GM12878 (cell line): Measurements from ENCODE around the gene GARIN5A. TPM values are rescaled to one million over a fixed set of nuclear protein-coding genes. Genes with fewer than 3 reads are reported as not detected.

Experiments
- ATAC-seq: fragments of 200-7000 bp; cut with Tn5 transposase; 3 replicates; pipeline ENCODE4 v1.9.1; 2020; ENCODE audit warnings: mild to moderate bottlenecking, moderate library complexity
- BruUV-seq: library from RNA; stranded (reverse); fragments of 400-500 nt; replicated peaks from 2 replicates; lab custom pipeline; 2021; lab: Mats Ljungman, UMichigan
- CTCF ChIA-PET: fragments of 300-600 bp; sonication (Branson Sonifier 250); formaldehyde crosslinking; extraction: SDS; loops from one replicate; lab custom pipeline; 2021; ENCODE audit warnings: inconsistent platforms; lab: Yijun Ruan, JAX
- POLR2A ChIA-PET: fragments of 350-600 bp; formaldehyde crosslinking; extraction: SDS; loops from one replicate; lab custom pipeline; 2021; ENCODE audit warnings: inconsistent platforms; lab: Charles Lee
- RAD21 ChIA-PET: fragments of 300-600 bp; sonication (Branson Sonifier 250); formaldehyde crosslinking; loops from one replicate; lab custom pipeline; 2023; ENCODE audit warnings: antibody characterized with exemption; ENCODE audit not compliant: unreplicated experiment; lab: Charles Lee
- SMC1A ChIA-PET: fragments of 300-600 bp; sonication (Branson Sonifier 250); formaldehyde crosslinking; loops from one replicate; lab custom pipeline; 2023; ENCODE audit not compliant: unreplicated experiment, uncharacterized antibody; lab: Charles Lee
- DNase-seq: peaks from one replicate; pipeline ENCODE4 v3.0.0-alpha.2; 2011; ENCODE audit warnings: low read depth, low spot score
- FAIRE-seq: peaks from 3 replicates; lab custom pipeline; 2011; peaks lifted over from hg19 to GRCh38; lab: Jason Lieb, UNC
- H2AFZ ChIP-seq: 2 replicates; pipeline ENCODE4 v1.6.0; 2011; ENCODE audit warnings: low read depth, low read length, control low read depth; ENCODE audit not compliant: control insufficient read depth
- H3K27ac ChIP-seq: 2 replicates; pipeline ENCODE4 v1.5.1; 2011; ENCODE audit warnings: control low read depth; ENCODE audit not compliant: control insufficient read depth, insufficient read depth
- H3K27me3 ChIP-seq, 2 experiments: replicated peaks in 1 of 2; 2 replicates each; pipeline versions ENCODE4 v1.6.0 to v1.6.1; 2011; ENCODE audit warnings: low read length in 1 of 2; ENCODE audit not compliant: control insufficient read depth in 2 of 2, insufficient read depth in 2 of 2
- H3K36me3 ChIP-seq, 2 experiments: 2 replicates each; pipeline ENCODE4 v1.5.1; 2011; ENCODE audit warnings: low read length in 1 of 2; ENCODE audit not compliant: control insufficient read depth in 2 of 2, insufficient read depth in 2 of 2
- H3K4me1 ChIP-seq: 2 replicates; pipeline ENCODE4 v1.6.1; 2011; ENCODE audit warnings: mild to moderate bottlenecking, low read length, moderate library complexity, mixed read lengths; ENCODE audit not compliant: control insufficient read depth, insufficient read depth
- H3K4me2 ChIP-seq: 2 replicates; pipeline ENCODE4 v1.6.0; 2011; ENCODE audit warnings: control low read depth; ENCODE audit not compliant: control insufficient read depth, insufficient read depth
- H3K4me3 ChIP-seq: fragments of 200-600 bp; sonication (generic); 2 replicates; pipeline ENCODE4 v1.5.1; 2016
- H3K79me2 ChIP-seq: 2 replicates; pipeline ENCODE4 v1.6.0; 2011; ENCODE audit warnings: low read length; ENCODE audit not compliant: control insufficient read depth, insufficient read depth
- H3K9ac ChIP-seq: 2 replicates; pipeline ENCODE4 v1.8.0; 2011; ENCODE audit warnings: low read length, control low read depth, mixed read lengths; ENCODE audit not compliant: control insufficient read depth, insufficient read depth
- H3K9me3 ChIP-seq: replicated peaks from 3 replicates; pipeline ENCODE4 v1.5.1; 2011; ENCODE audit warnings: mild to moderate bottlenecking, low read length; ENCODE audit not compliant: control insufficient read depth, insufficient read depth
- H4K20me1 ChIP-seq: 2 replicates; pipeline ENCODE4 v1.6.0; 2011; ENCODE audit not compliant: control insufficient read depth, insufficient read depth
- BHLHE40 ChIP-seq, 2 experiments: fragments of 450-650 bp in 1 of 2; IDR thresholded peaks; 2 replicates each; pipeline ENCODE4 v1.6.1; 2011 to 2017; ENCODE audit warnings: low read depth in 2 of 2, borderline replicate concordance in 1 of 2, improper control_type of control experiment in 1 of 2, low read length in 1 of 2, mild to moderate bottlenecking in 1 of 2
- BMI1 ChIP-seq: fragments of 450-650 bp; IDR thresholded peaks from 2 replicates; pipeline ENCODE4 v1.6.1; 2016; ENCODE audit warnings: mild to moderate bottlenecking, moderate library complexity, borderline replicate concordance
- GATAD2B ChIP-seq: fragments of 450-650 bp; conservative IDR thresholded peaks from 2 replicates; pipeline ENCODE4 v1.6.1; 2017; ENCODE audit warnings: low read depth, mild to moderate bottlenecking, moderate library complexity
- HDAC2 ChIP-seq: fragments of 200-600 bp; sonication (generic); IDR thresholded peaks from 2 replicates; pipeline ENCODE4 v1.6.1; 2017
- NR2C1 ChIP-seq: fragments of 450-650 bp; IDR thresholded peaks from 2 replicates; pipeline ENCODE4 v1.6.1; 2017; ENCODE audit warnings: antibody characterized with exemption, mild to moderate bottlenecking, moderate library complexity
- PBX3 ChIP-seq: IDR thresholded peaks from 2 replicates; pipeline ENCODE4 v1.6.1; 2011; ENCODE audit warnings: mild to moderate bottlenecking, low read depth, low read length, moderate library complexity; ENCODE audit not compliant: insufficient replicate concordance
- PML ChIP-seq: IDR thresholded peaks from 2 replicates; pipeline ENCODE4 v1.6.1; 2012; ENCODE audit warnings: low read length, inconsistent platforms
- RELB ChIP-seq: fragments of 450-650 bp; IDR thresholded peaks from 2 replicates; pipeline ENCODE4 v1.6.1; 2017; ENCODE audit warnings: low read depth, mild to moderate bottlenecking, moderate library complexity
- SREBF1 ChIP-seq: IDR thresholded peaks from 2 replicates; pipeline ENCODE4 v1.6.1; 2012; ENCODE audit warnings: mild to moderate bottlenecking, low read length
- ZBTB11 ChIP-seq: fragments of 450-650 bp; formaldehyde crosslinking; IDR thresholded peaks from 2 replicates; pipeline ENCODE4 v1.5.0; 2022; ENCODE audit warnings: mild to moderate bottlenecking, missing genetic modification characterization
- ZBTB4 ChIP-seq: fragments of 450-650 bp; formaldehyde crosslinking; IDR thresholded peaks from 2 replicates; pipeline ENCODE4 v1.4.0; 2022; ENCODE audit warnings: mild to moderate bottlenecking, moderate library complexity
- WGBS: methylation state at CpG from one replicate; pipeline ENCODE4 v1.1.6; 2016; ENCODE audit warnings: low lambda C conversion rate; ENCODE audit not compliant: insufficient replicate concordance, insufficient coverage; ENCODE audit errors: missing lambda C conversion rate; 5-methylcytosine and 5-hydroxymethylcytosine counted together
- in situ Hi-C: fragments of 300-500 bp; cut with MboI; formaldehyde crosslinking; loops from 9 replicates; pipeline ENCODE4 v1.14.3; 2018; ENCODE audit warnings: mixed read lengths
- intact Hi-C: fragments of 100-400 bp; cut with micrococcal nuclease; formaldehyde crosslinking; loops from one replicate; pipeline ENCODE4 v1.14.2; 2022; ENCODE audit not compliant: unreplicated experiment
- polyA plus RNA-seq, 11 experiments: library from polyadenylated mRNA; depleted of rRNA in 4 of 11; unstranded in 6 of 11; stranded (reverse) in 5 of 11; fragments of >200 nt; fragmentation: Nextera tagmentation in 4 of 11; fragmentation: Illumina TruSeq in 1 of 11; extraction: Ambion mirVana in 4 of 11; extraction: Trizol in 1 of 11; gene quantifications; 1 replicate in 1 of 11; 2 replicates in 10 of 11; pipeline versions ENCODE4 v1.2.1 to v1.2.3, GENCODE V29; 2011 to 2016; ENCODE audit warnings: inconsistent platforms in 2 of 11, missing spikeins in 2 of 11, low read depth in 1 of 11
- total RNA-seq, 4 experiments: library from RNA; depleted of rRNA in 3 of 4; stranded (reverse); fragments of >200 nt in 3 of 4; fragmentation: Illumina TruSeq in 1 of 4; extraction: Trizol in 1 of 4; gene quantifications; 2 replicates each; pipeline versions ENCODE4 v1.2.1 to v1.2.3, GENCODE V29; 2013 to 2021

The GARIN5A gene
- total and polyA plus RNA-seq, 10 of the 15 experiments (the other 5 are each of a cell fraction or from before 2014, with no cell fraction given): 0.18 to 1.2 (median 0.24) TPM; not detected in 6

- no peak overlapping the region for H2AFZ ChIP-seq
- H3K4me1 ChIP-seq: peaks cover 4% of the 10 kb centered on the region
- FAIRE-seq: no peak
- ATAC-seq: no peak
- in situ Hi-C loops: no loop called here
- no peak overlapping the region for H3K4me3 ChIP-seq
- H3K27me3 ChIP-seq: no peaks in the 10 kb centered on the region
- POLR2A ChIA-PET: interaction anchor here (0.6 to 1.0 kb wide), 2 partner anchors 109 to 309 kb away, joined by 3 to 8 read pairs; no protein-coding TSS in a partner anchor
- no TSS peak for BruUV-seq
- 44% methylated on average over 29 of the region's 29 CpGs for WGBS
- TF ChIP-seq SREBF1 (no peak), BMI1 (no peak), ZBTB4 (CRISPR knock-in tag) (no peak), NR2C1 (no peak), GATAD2B (no peak), ZBTB11 (CRISPR knock-in tag) (no peak), HDAC2 (no peak), RELB (no peak), PBX3 (no peak), BHLHE40 (IDR thresholded peaks at IDR 0.05; ENCODE audit: borderline replicate concordance in 1 of 2, low read depth in 2 of 2, low read length in 1 of 2) (no peak), PML (no peak)
- H3K27ac ChIP-seq: no peak overlapping the region
- RAD21 ChIA-PET: no interaction called here
- H3K4me2 ChIP-seq: no peak overlapping the region
- no peaks in the 10 kb centered on the region for H3K36me3 ChIP-seq
- no peaks in the 10 kb centered on the region for H3K9me3 ChIP-seq
- CTCF ChIA-PET: interaction anchor here (0.6 to 1.5 kb wide), 4 partner anchors 51 to 471 kb away, joined by 3 to 6 read pairs (median 4); no protein-coding TSS in a partner anchor
- DNase-seq: no peak
- intact Hi-C loops: no loop called here
- no peak overlapping the region for H3K9ac ChIP-seq
- H3K79me2 ChIP-seq: no peaks in the 10 kb centered on the region
- SMC1A ChIA-PET: interaction anchor here (0.9 kb wide), 1 partner anchor 109 kb away, joined by 3 read pairs; no protein-coding TSS in a partner anchor
- no peaks in the 10 kb centered on the region for H4K20me1 ChIP-seq
Measured at GRCh38 chr19:50465986-50466705, 10.5 kb downstream of the GARIN5A start.
